A549 (cell line): ENCODE results near the gene CSAD.

ENCODE experiments used
- CEBPB ChIP-seq, 2 experiments: fragments of >200 bp in 1 of 2; sonication (Bioruptor Twin) in 1 of 2; formaldehyde crosslinking in 1 of 2; IDR thresholded peaks; 2 replicates each; pipeline ENCODE4 v1.6.1; 2012 to 2016
- POLR2AphosphoS2 ChIP-seq: conservative IDR thresholded peaks from 2 replicates; pipeline ENCODE4 v1.6.1; 2012; ENCODE audit warnings: low read length, improper control_type of control experiment, inconsistent platforms
- RFX5 ChIP-seq: fragments of 450-650 bp; IDR thresholded peaks from 2 replicates; pipeline ENCODE4 v1.7.1; 2014; ENCODE audit warnings: antibody characterized with exemption, mild to moderate bottlenecking, moderate library complexity
- TF ChIP-seq, protein P1 (sequence below): fragments of >200 bp; sonication (Bioruptor Twin); formaldehyde crosslinking; IDR thresholded peaks from 3 replicates; pipeline ENCODE4 v1.5.1; 2016
- TF ChIP-seq, protein P2 (sequence below): fragments of 250-450 bp; sonication (Bioruptor Pico); IDR thresholded peaks from 2 replicates; pipeline ENCODE4 v1.5.0; 2021; ENCODE audit warnings: mild to moderate bottlenecking, moderate library complexity, borderline replicate concordance

DNA sequence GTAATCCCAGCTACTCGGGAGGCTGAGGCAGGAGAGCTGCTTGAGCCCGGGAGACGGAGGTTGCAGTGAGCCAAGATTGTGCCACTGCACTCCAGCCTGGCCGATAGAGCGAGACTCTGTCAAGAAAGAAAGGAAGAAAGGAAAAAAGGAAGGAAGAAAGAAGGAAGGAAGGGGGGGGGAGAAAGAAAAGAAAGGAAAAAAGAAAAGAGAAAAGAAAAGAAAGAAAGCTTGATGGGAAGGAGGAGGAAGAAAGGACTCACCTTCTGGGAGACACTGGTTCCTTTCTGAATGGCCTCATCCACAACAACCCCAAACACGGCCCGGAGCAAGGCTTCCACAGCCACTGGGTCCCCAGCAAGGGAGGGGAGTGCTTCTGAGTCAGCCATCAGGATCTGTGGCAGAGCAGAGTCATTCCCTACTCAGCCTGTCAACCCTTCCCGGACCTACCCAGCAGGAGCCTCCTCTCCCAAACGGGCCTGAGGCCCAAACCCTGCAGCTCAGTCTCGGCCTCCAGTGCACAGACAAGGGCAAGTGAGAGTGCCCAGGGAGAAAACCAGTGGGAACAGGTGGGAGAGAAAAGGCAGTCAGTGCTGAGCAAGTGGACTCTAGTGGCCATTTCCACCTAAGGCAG, 7.5 kb downstream of the CSAD start:
- TF ChIP-seq, protein P1, sequence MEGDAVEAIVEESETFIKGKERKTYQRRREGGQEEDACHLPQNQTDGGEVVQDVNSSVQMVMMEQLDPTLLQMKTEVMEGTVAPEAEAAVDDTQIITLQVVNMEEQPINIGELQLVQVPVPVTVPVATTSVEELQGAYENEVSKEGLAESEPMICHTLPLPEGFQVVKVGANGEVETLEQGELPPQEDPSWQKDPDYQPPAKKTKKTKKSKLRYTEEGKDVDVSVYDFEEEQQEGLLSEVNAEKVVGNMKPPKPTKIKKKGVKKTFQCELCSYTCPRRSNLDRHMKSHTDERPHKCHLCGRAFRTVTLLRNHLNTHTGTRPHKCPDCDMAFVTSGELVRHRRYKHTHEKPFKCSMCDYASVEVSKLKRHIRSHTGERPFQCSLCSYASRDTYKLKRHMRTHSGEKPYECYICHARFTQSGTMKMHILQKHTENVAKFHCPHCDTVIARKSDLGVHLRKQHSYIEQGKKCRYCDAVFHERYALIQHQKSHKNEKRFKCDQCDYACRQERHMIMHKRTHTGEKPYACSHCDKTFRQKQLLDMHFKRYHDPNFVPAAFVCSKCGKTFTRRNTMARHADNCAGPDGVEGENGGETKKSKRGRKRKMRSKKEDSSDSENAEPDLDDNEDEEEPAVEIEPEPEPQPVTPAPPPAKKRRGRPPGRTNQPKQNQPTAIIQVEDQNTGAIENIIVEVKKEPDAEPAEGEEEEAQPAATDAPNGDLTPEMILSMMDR, result no peak
- TF ChIP-seq RFX5 (no peak), POLR2AphosphoS2 (no peak), CEBPB (IDR thresholded peaks at IDR 0.05) (no peak)
- TF ChIP-seq, protein P2, sequence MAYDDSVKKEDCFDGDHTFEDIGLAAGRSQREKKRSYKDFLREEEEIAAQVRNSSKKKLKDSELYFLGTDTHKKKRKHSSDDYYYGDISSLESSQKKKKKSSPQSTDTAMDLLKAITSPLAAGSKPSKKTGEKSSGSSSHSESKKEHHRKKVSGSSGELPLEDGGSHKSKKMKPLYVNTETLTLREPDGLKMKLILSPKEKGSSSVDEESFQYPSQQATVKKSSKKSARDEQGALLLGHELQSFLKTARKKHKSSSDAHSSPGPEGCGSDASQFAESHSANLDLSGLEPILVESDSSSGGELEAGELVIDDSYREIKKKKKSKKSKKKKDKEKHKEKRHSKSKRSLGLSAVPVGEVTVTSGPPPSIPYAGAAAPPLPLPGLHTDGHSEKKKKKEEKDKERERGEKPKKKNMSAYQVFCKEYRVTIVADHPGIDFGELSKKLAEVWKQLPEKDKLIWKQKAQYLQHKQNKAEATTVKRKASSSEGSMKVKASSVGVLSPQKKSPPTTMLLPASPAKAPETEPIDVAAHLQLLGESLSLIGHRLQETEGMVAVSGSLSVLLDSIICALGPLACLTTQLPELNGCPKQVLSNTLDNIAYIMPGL (CRISPR knock-in tag), result no peak
